ENCODE measurements around the gene PDE3A.

GRCh38 chr12:20368651-20369304 lies 441 bp downstream of the PDE3A start:
- TF ChIP-seq, protein P1, sequence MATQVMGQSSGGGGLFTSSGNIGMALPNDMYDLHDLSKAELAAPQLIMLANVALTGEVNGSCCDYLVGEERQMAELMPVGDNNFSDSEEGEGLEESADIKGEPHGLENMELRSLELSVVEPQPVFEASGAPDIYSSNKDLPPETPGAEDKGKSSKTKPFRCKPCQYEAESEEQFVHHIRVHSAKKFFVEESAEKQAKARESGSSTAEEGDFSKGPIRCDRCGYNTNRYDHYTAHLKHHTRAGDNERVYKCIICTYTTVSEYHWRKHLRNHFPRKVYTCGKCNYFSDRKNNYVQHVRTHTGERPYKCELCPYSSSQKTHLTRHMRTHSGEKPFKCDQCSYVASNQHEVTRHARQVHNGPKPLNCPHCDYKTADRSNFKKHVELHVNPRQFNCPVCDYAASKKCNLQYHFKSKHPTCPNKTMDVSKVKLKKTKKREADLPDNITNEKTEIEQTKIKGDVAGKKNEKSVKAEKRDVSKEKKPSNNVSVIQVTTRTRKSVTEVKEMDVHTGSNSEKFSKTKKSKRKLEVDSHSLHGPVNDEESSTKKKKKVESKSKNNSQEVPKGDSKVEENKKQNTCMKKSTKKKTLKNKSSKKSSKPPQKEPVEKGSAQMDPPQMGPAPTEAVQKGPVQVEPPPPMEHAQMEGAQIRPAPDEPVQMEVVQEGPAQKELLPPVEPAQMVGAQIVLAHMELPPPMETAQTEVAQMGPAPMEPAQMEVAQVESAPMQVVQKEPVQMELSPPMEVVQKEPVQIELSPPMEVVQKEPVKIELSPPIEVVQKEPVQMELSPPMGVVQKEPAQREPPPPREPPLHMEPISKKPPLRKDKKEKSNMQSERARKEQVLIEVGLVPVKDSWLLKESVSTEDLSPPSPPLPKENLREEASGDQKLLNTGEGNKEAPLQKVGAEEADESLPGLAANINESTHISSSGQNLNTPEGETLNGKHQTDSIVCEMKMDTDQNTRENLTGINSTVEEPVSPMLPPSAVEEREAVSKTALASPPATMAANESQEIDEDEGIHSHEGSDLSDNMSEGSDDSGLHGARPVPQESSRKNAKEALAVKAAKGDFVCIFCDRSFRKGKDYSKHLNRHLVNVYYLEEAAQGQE (IDR thresholded peaks at IDR 0.05; ENCODE audit: low read depth, low read length), result no peak
- no peak for TF ChIP-seq ZZZ3 (IDR thresholded peaks at IDR 0.05; ENCODE audit: control insufficient read depth, insufficient read length, low read depth)
- TF ChIP-seq, protein P2, sequence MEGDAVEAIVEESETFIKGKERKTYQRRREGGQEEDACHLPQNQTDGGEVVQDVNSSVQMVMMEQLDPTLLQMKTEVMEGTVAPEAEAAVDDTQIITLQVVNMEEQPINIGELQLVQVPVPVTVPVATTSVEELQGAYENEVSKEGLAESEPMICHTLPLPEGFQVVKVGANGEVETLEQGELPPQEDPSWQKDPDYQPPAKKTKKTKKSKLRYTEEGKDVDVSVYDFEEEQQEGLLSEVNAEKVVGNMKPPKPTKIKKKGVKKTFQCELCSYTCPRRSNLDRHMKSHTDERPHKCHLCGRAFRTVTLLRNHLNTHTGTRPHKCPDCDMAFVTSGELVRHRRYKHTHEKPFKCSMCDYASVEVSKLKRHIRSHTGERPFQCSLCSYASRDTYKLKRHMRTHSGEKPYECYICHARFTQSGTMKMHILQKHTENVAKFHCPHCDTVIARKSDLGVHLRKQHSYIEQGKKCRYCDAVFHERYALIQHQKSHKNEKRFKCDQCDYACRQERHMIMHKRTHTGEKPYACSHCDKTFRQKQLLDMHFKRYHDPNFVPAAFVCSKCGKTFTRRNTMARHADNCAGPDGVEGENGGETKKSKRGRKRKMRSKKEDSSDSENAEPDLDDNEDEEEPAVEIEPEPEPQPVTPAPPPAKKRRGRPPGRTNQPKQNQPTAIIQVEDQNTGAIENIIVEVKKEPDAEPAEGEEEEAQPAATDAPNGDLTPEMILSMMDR (IDR thresholded peaks at IDR 0.05 in 2 of 3, conservative IDR thresholded peaks at IDR 0.05 in 1 of 3; ENCODE audit: control insufficient read depth in 2 of 3, extremely low read depth in 1 of 3, insufficient read depth in 1 of 3, low read depth in 3 of 3, low read length in 3 of 3), result no peak
- no peak for TF ChIP-seq MYC (IDR thresholded peaks at IDR 0.05; ENCODE audit: insufficient read depth, insufficient read length, insufficient replicate concordance, low read length, severe bottlenecking)
- TF ChIP-seq POLR2AphosphoS5 (IDR thresholded peaks at IDR 0.05; ENCODE audit: low read length), result no peak
- TF ChIP-seq CEBPB (IDR thresholded peaks at IDR 0.05; ENCODE audit: borderline replicate concordance in 1 of 2, low read depth in 2 of 2, low read length in 2 of 2), result no peak
- TF ChIP-seq ZSCAN29 (IDR thresholded peaks at IDR 0.05), result no peak
- no peak for TF ChIP-seq RBBP5 (conservative IDR thresholded peaks at IDR 0.05)
- TF ChIP-seq EZH2 (IDR thresholded peaks at IDR 0.05; ENCODE audit: borderline replicate concordance, control insufficient read depth, low read depth, low read length), result no peak
- no peak for TF ChIP-seq FOS (IDR thresholded peaks at IDR 0.05; ENCODE audit: borderline replicate concordance, extremely low read depth, insufficient read length)
- TF ChIP-seq SIN3A (IDR thresholded peaks at IDR 0.05; ENCODE audit: low read depth, low read length), result no peak
- no peak for TF ChIP-seq PKNOX1 (IDR thresholded peaks at IDR 0.05)
